HepG2 (cell line): ENCODE results near the gene EMC10. TPM values are rescaled to one million over a fixed set of nuclear protein-coding genes. Genes with fewer than 3 reads are reported as not detected.
A peak's percentile ranks its signal among the peaks of the same experiment; 100 is the strongest.

ENCODE experiments used
- CREB1 ChIP-seq, 2 experiments: fragments of 450-650 bp in 1 of 2; IDR thresholded peaks; 2 replicates each; pipeline ENCODE4 v1.6.1; 2016 to 2017; ENCODE audit warnings: control low read depth in 1 of 2, mild to moderate bottlenecking in 1 of 2, missing compliant biosample characterization in 1 of 2, missing genetic modification characterization in 1 of 2
- GZF1 ChIP-seq: sonication (generic); formaldehyde crosslinking; IDR thresholded peaks from 2 replicates; pipeline ENCODE4 v1.5.1; 2020; ENCODE audit warnings: mild to moderate bottlenecking, missing genetic modification reagents
- HNRNPH1 ChIP-seq: fragments of 200-400 bp; formaldehyde crosslinking; optimal IDR thresholded peaks from 2 replicates; pipeline ENCODE3; 2017; ENCODE audit warnings: mild to moderate bottlenecking, low read depth, low read length
- HOXA5 ChIP-seq: sonication (generic); formaldehyde crosslinking; IDR thresholded peaks from 2 replicates; pipeline ENCODE4 v1.4.0; 2020; ENCODE audit warnings: missing genetic modification reagents
- IKZF1 ChIP-seq: fragments of 450-650 bp; IDR thresholded peaks from 2 replicates; pipeline ENCODE4 v1.7.1; 2016
- IKZF5 ChIP-seq: IDR thresholded peaks from 2 replicates; pipeline ENCODE4 v1.6.1; 2018; ENCODE audit warnings: missing genetic modification reagents, mild to moderate bottlenecking, missing compliant biosample characterization
- KLF15 ChIP-seq: sonication (generic); formaldehyde crosslinking; IDR thresholded peaks from 2 replicates; pipeline ENCODE4 v1.8.1; 2023; ENCODE audit warnings: borderline replicate concordance, mild to moderate bottlenecking, inconsistent platforms, missing genetic modification reagents, mixed read lengths
- NR3C1 ChIP-seq: sonication (generic); formaldehyde crosslinking; IDR thresholded peaks from 2 replicates; pipeline ENCODE4 v1.4.0; 2020; ENCODE audit warnings: missing genetic modification reagents
- TARDBP ChIP-seq: sonication (generic); formaldehyde crosslinking; IDR thresholded peaks from 2 replicates; pipeline ENCODE4 v1.8.0; 2022; ENCODE audit warnings: mild to moderate bottlenecking, missing genetic modification reagents
- TBX3 ChIP-seq: fragments of 450-650 bp; IDR thresholded peaks from 2 replicates; pipeline ENCODE4 v1.6.1; 2017; ENCODE audit warnings: antibody characterized with exemption, mild to moderate bottlenecking, inconsistent platforms, borderline replicate concordance
- ZBTB4 ChIP-seq: sonication (generic); formaldehyde crosslinking; IDR thresholded peaks from 2 replicates; pipeline ENCODE4 v1.4.0; 2020; ENCODE audit warnings: missing genetic modification reagents, mild to moderate bottlenecking, borderline replicate concordance
- ZNF282 ChIP-seq: fragments of 450-650 bp; IDR thresholded peaks from 2 replicates; pipeline ENCODE4 v1.6.1; 2018; ENCODE audit not compliant: partially characterized antibody
- ZNF577 ChIP-seq: sonication (generic); formaldehyde crosslinking; IDR thresholded peaks from 2 replicates; pipeline ENCODE4 v1.4.0; 2020; ENCODE audit warnings: mild to moderate bottlenecking, low read depth, missing genetic modification reagents, borderline replicate concordance
- ZNF687 ChIP-seq: sonication (generic); formaldehyde crosslinking; IDR thresholded peaks from 2 replicates; pipeline ENCODE4 v1.5.1; 2020; ENCODE audit warnings: mild to moderate bottlenecking, missing genetic modification reagents, moderate library complexity
- ZNF747 ChIP-seq: sonication (generic); formaldehyde crosslinking; IDR thresholded peaks from 2 replicates; pipeline ENCODE4 v1.8.1; 2023; ENCODE audit warnings: missing genetic modification reagents, mild to moderate bottlenecking, borderline replicate concordance
- ZSCAN21 ChIP-seq: sonication (generic); formaldehyde crosslinking; IDR thresholded peaks from 2 replicates; pipeline ENCODE4 v1.8.0; 2022; ENCODE audit warnings: mild to moderate bottlenecking, missing genetic modification reagents, moderate library complexity, borderline replicate concordance
- polyA plus RNA-seq, 8 experiments: library from polyadenylated mRNA; depleted of rRNA in 3 of 8; stranded (reverse) in 7 of 8; unstranded in 1 of 8; fragments of >200 nt; fragmentation: Illumina TruSeq in 4 of 8; extraction: Trizol in 4 of 8; gene quantifications; 2 replicates each; pipeline versions ENCODE4 v1.2.1 to v1.2.3, GENCODE V29; 2011 to 2016; ENCODE audit warnings: low read depth in 4 of 8, missing spikeins in 1 of 8, mixed read lengths in 1 of 8; ENCODE audit not compliant: insufficient read depth in 1 of 8
- total RNA-seq, 5 experiments: library from RNA; depleted of rRNA; stranded (reverse); fragments of >200 nt; fragmentation: Illumina TruSeq; extraction: Trizol; gene quantifications; 2 replicates each; pipeline ENCODE4 v1.2.3, GENCODE V29; 2016; ENCODE audit warnings: low read depth in 1 of 5

Gene EMC10
- total and polyA plus RNA-seq, 2 of the 13 experiments (the other 11 are each of a cell fraction or from before 2014, with no cell fraction given) = not detected

- TF ChIP-seq TARDBP (no peak), HOXA5 (CRISPR knock-in tag) (no peak), KLF15 (CRISPR knock-in tag) (no peak), GZF1 (CRISPR knock-in tag) (no peak), TBX3 (no peak), ZSCAN21 (CRISPR knock-in tag) (no peak), NR3C1 (CRISPR knock-in tag) (no peak), IKZF5 (CRISPR knock-in tag) (no peak), ZNF687 (CRISPR knock-in tag) (no peak), ZNF282 (no peak), CREB1 (IDR thresholded peaks at IDR 0.05) (peak; percentile 97), CREB1 (CRISPR knock-in tag; IDR thresholded peaks at IDR 0.05) (no peak), HNRNPH1 (no peak), ZNF747 (CRISPR knock-in tag) (no peak), ZBTB4 (no peak), IKZF1 (no peak), ZNF577 (CRISPR knock-in tag) (no peak)
- TF ChIP-seq, all 625 proteins: peak for 5
Measured at GRCh38 chr19:50476224-50476906, at the start of gene EMC10, which contains the start of gene GARIN5A (continued).
